ENCODE data around the gene PARP9.

Gene PARP9

GRCh38 chr3:122562923-122563716, 980 bp downstream of the PARP9 start:
- no peaks in the 10 kb centered on the region for H4K20me1 ChIP-seq (ENCODE audit: insufficient read depth, low read length, poor library complexity, severe bottlenecking)
- no peaks in the 10 kb centered on the region for H3K9me3 ChIP-seq (ENCODE audit: insufficient read depth, low read depth, low read length)
- TF ChIP-seq EZH2phosphoT487 (IDR thresholded peaks at IDR 0.05; ENCODE audit: borderline replicate concordance) (no peak), CTCF (conservative IDR thresholded peaks at IDR 0.05; ENCODE audit: low read length) (no peak)
- H3K27me3 ChIP-seq (ENCODE audit: insufficient read depth, low read length, poor library complexity, severe bottlenecking): no peaks in the 10 kb centered on the region
- H3K4me3 ChIP-seq (ENCODE audit: low read length, poor library complexity, severe bottlenecking): peak overlapping the region; percentile 84
- peak overlapping the region; percentile 82 for H2AFZ ChIP-seq (ENCODE audit: low read length)
- H3K4me2 ChIP-seq (ENCODE audit: low read depth, low read length, poor library complexity, severe bottlenecking): peak overlapping the region; percentile 78
- peak overlapping the region; percentile 86 for H3K9ac ChIP-seq (ENCODE audit: low read depth, low read length, poor library complexity, severe bottlenecking)
- no peaks in the 10 kb centered on the region for H3K36me3 ChIP-seq (ENCODE audit: insufficient read depth, low read length)
- H3K79me2 ChIP-seq (ENCODE audit: insufficient read depth, low read length): peaks cover 27% of the 10 kb centered on the region
- H3K9me2 ChIP-seq (replicated peaks; ENCODE audit: low read depth, low read length): no peaks in the 10 kb centered on the region
- no peaks in the 10 kb centered on the region for H3F3A ChIP-seq (ENCODE audit: low read depth)
- H3K4me1 ChIP-seq (ENCODE audit: insufficient read depth, low read length, poor library complexity, severe bottlenecking): peaks cover 38% of the 10 kb centered on the region

- Histone ChIP-seq H2AFZ (ENCODE audit: low read length) (no peak overlapping the region), H3K79me2 (ENCODE audit: insufficient read depth, low read length) (peaks cover 19% of the 10 kb centered on the region), H3K9me2 (replicated peaks; ENCODE audit: low read depth, low read length) (no peaks in the 10 kb centered on the region), H3K9me3 (ENCODE audit: insufficient read depth, low read depth, low read length) (no peaks in the 10 kb centered on the region), H3K36me3 (ENCODE audit: insufficient read depth, low read length) (no peaks in the 10 kb centered on the region), H3K4me2 (ENCODE audit: low read depth, low read length, poor library complexity, severe bottlenecking) (no peak overlapping the region), H3K9ac (ENCODE audit: low read depth, low read length, poor library complexity, severe bottlenecking) (no peak overlapping the region), H3K4me3 (ENCODE audit: low read length, poor library complexity, severe bottlenecking) (no peak overlapping the region), H3F3A (ENCODE audit: low read depth) (no peaks in the 10 kb centered on the region), H3K27me3 (ENCODE audit: insufficient read depth, low read length, poor library complexity, severe bottlenecking) (no peaks in the 10 kb centered on the region), H3K4me1 (ENCODE audit: insufficient read depth, low read length, poor library complexity, severe bottlenecking) (peaks cover 24% of the 10 kb centered on the region), H4K20me1 (ENCODE audit: insufficient read depth, low read length, poor library complexity, severe bottlenecking) (no peaks in the 10 kb centered on the region)
- no peak for TF ChIP-seq EZH2phosphoT487 (IDR thresholded peaks at IDR 0.05; ENCODE audit: borderline replicate concordance)
- TF ChIP-seq CTCF (conservative IDR thresholded peaks at IDR 0.05; ENCODE audit: low read length): peak; percentile 73
Measured at GRCh38 chr3:122560680-122561079, 3.4 kb downstream of the PARP9 start.

- H3K4me2 ChIP-seq (ENCODE audit: low read depth, low read length, poor library complexity, severe bottlenecking): no peak overlapping the region
- H3K4me3 ChIP-seq (ENCODE audit: low read length, poor library complexity, severe bottlenecking): no peak overlapping the region
- TF ChIP-seq CTCF (conservative IDR thresholded peaks at IDR 0.05; ENCODE audit: low read length) (no peak), EZH2phosphoT487 (IDR thresholded peaks at IDR 0.05; ENCODE audit: borderline replicate concordance) (no peak)
- no peak overlapping the region for H3K9ac ChIP-seq (ENCODE audit: low read depth, low read length, poor library complexity, severe bottlenecking)
- H3K79me2 ChIP-seq (ENCODE audit: insufficient read depth, low read length): peaks cover 11% of the 10 kb centered on the region
- H2AFZ ChIP-seq (ENCODE audit: low read length): no peak overlapping the region
- no peaks in the 10 kb centered on the region for H3K9me2 ChIP-seq (replicated peaks; ENCODE audit: low read depth, low read length)
- peaks cover 18% of the 10 kb centered on the region for H3K4me1 ChIP-seq (ENCODE audit: insufficient read depth, low read length, poor library complexity, severe bottlenecking)
- no peaks in the 10 kb centered on the region for H3K27me3 ChIP-seq (ENCODE audit: insufficient read depth, low read length, poor library complexity, severe bottlenecking)
- H3K36me3 ChIP-seq (ENCODE audit: insufficient read depth, low read length): no peaks in the 10 kb centered on the region
- H3K9me3 ChIP-seq (ENCODE audit: insufficient read depth, low read depth, low read length): no peaks in the 10 kb centered on the region
- H4K20me1 ChIP-seq (ENCODE audit: insufficient read depth, low read length, poor library complexity, severe bottlenecking): no peaks in the 10 kb centered on the region
- no peaks in the 10 kb centered on the region for H3F3A ChIP-seq (ENCODE audit: low read depth)
Measured at GRCh38 chr3:122559906-122560305, 4.2 kb downstream of the PARP9 start.

All from Loucy (cell line).